ENCODE results near the gene FYN.

- TF ChIP-seq CTCF (IDR thresholded peaks at IDR 0.05) (no peak), POLR2A (IDR thresholded peaks at IDR 0.05) (no peak)
Observed at GRCh38 chr6:111666847-111667246, 206.4 kb downstream of the FYN start.

Measured in tibial nerve (tissue), 3 donors.